ENCODE measurements around the gene PSG7.
"Not testable (repeated sequence)": the region's sequence is repeated elsewhere in the genome, so short reads cannot be mapped to it uniquely, and the experiment has no call there.

The PSG7 gene

DNA sequence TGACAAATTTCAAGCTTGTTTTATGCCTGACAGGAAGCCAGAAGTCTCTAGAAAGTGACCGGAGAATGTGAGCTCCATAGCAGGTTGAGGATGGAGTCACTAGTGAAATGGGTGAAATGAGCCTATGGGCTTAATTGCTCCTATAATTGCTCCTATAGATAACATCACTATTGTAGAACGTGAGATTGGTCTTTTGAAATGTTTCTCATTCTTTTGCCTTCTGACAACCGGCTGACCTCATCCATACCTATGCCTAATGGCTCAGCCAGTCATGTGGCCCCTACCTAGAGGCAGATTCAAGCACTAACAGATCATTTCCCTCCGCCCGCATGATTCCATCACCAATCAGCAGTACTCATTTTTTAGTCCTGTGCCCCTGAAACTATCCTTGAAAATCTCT is 23.5 kb downstream of the PSG7 start:
- DNase-seq (ENCODE audit: low read depth in 2 of 2): not testable (repeated sequence)

DNA sequence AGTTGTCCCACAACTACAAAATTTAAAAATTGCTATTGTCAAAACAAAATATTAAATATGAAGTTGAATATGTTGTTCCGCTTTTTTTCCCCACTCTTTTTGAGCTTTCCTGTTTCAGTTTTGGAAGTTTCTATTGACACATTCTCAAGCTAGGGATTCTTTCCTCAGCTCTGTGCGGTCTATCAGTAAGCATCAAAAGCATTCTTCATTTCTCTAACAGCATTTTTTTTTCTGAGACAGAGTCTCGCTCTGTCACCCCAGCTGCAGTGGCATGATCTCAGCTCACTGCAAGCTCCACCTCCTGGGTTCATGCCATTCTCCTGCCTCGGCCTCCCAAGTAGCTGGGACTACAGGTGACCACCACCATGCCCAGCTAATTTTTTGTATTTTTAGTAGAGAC is 24.1 kb downstream of the PSG7 start:
- not testable (repeated sequence) for DNase-seq (ENCODE audit: low read depth in 2 of 2)

DNA sequence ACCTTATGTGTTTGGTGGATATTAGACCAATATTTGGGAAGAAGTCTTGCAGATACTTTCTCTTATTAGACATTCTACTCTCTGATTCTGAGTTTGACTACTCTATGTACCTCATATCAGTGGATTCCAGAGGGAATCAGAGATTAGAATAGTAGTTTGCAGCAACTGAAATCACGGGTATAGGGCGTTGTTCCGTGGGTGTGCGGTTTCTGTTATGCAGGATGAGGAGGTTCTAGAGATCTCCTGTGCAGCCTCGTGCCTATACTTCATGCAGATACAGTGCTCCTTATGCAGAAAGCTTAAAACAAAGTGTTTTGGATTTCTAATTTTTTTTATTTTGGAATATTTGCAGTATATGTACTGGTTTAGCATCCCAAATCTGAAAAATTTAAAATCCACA is 25.3 kb downstream of the PSG7 start:
- not testable (repeated sequence) for DNase-seq (ENCODE audit: low read depth in 2 of 2)

DNA sequence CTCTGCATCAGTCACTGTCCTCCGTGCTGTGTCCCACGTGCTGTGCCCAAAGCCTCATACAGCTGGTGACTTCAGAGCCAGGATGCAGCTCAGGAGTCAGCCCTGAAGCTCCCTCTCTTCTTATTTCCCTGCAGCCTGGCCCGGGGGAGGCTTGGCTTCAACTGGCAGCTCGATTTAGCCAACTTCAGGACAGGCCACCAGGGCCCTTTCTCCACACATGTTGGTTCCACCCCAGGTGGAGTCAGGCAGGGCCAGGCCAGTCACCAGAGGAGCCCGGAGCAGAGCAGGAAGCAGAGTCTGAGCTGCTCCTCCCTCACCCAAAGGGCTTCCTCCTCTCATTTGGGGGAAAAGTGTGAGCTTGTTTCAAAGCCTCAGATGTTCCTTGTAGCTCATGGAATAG is 30.8 kb downstream of the PSG7 start:
- DNase-seq (ENCODE audit: low read depth in 2 of 2): not testable (repeated sequence)

DNA sequence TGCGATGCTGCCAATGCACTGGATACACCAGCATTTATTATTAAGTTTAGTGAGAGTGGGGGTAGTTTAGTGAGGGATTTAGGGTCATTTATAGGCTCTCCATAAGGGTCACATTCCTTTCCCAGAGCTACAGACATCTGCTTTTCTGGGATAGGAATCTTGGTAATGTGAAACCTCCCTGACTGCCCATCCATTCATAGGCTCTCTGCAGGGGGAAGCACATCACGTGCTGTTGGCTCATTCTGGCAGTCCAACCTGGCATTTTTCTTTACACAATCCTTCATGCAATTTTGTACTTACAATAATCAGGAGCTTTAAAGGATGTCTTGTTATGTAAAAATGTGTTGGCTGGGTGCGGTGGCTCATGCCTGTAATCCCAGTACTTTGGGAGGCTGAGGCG is 36.4 kb downstream of the PSG7 start:
- DNase-seq (ENCODE audit: low read depth in 2 of 2): not testable (repeated sequence)

DNA sequence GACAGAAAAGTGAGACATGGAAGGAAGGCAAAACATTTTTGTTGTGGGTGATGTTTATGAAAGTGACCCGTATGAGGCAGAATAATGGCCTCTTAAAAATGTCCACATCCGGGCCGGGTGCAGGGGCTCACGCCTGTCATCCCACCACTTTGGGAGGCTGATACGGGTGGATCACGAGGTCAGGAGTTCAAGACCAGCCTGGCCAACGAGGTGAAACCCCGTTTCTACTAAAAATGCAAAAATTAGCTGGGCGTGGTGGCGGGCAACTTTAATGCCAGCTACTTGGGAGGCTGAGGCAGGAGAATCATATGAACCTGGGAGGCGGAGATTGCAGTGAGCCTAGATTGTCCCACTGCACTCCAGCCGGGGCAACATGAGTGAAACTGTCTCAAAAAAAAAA is 37.3 kb downstream of the PSG7 start:
- not testable (repeated sequence) for DNase-seq (ENCODE audit: low read depth in 2 of 2)

DNA sequence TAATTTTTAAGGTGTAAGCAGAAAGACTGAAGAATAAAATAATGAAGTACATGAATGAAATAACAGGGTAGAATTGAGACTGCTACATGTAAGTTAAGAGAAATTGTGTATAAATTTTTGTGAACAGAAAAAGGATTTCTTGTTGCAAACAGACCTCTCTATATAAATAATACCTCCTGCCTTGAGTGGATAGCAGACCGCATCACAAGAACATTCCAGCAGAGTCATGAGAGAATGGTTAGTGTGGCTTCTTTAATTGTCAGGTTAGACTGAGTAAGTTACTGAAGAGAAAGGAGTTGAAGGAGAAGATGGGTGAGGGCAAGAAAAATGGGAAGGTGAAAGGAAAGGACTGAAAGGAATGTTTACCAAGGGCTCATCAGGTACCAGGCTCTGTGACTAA is 37.9 kb downstream of the PSG7 start:
- not testable (repeated sequence) for DNase-seq (ENCODE audit: low read depth in 2 of 2)

DNA sequence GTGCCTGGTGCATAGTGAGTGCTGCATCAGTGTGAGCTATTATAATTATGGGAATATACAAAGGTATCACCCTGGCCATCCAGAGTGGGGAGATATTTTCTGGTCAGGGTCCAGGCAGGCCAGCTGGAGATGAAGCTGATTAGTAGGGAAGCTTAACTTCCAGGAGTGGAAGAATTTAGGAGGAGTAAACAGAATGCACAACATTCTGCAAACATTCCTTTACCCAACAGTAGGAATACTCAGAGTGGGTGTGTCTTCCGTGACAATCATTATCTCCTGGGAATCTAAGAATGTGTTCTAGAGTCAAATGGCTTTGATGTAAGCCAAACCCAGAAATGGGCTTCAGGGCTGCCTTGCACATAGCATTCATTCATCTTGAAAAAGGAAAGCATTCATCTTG is 38.4 kb downstream of the PSG7 start:
- DNase-seq (ENCODE audit: low read depth in 2 of 2): not testable (repeated sequence)

DNA sequence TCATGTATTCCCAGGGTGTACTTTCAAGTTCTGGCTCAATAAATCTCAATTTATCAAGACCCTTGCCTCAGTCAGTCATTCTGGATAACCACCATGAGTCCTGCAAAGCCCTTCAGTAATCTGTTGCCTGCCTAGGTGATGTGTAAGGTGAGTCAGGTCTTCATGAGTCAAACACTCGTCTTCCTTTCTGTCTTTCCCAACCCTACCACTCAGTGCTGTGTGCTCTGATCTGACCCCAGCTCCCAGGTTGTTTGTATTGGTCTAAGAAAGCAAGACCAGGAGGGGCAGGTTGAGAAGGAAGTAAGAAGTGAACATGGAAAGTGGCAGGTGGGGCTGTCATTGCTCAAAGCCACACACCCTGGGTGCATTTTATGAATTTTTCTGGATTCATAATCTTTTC is 39.3 kb downstream of the PSG7 start:
- not testable (repeated sequence) for DNase-seq (ENCODE audit: low read depth in 2 of 2)

DNA sequence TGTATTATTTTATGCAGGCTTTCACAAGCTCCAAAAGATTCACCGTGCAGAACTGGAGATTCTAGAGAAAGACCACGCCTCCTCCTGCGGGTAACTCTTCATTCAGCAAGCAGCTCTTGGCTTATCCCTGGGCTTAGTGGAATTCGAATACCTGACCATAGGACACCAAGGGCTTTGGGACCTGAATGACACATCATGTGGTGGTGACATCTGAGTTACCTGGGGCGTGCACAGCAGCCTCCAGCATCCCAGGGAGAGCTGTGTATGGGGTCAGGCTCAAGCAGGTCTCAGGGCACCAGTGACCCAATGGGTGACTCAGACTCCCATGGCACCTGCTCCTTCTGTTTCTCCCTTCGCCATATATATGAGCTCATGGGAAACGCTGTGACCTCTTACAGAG is 46.6 kb downstream of the PSG7 start:
- not testable (repeated sequence) for DNase-seq (ENCODE audit: low read depth in 2 of 2)

DNA sequence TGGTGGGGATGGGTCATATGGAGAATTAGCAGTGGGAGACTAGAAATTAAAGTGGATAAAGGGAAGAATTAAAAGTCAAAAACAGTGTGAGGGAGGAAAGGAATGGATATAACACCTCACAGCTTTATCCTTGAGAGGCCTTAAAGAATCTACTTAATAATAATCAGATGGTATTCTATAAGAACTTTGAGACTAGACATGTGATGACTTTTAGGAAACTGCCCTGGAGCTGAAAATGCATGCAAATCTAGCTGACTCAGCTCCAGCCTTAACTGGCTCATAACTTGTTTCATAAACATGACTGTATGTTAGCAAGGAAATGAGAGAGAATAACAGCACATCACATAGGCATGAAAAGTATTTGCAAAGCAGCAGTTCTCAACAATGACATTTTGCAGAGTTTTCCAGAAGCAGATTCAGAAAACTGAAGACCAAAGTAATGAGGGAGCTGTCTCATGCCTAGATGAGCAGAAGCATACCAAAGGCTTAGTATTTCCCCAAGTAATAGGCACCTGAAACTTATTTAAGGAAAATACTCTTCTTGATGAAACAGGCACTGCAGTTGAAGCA is 49.0 kb downstream of the PSG7 start:
- not testable (repeated sequence) for DNase-seq (ENCODE audit: low read depth in 2 of 2)

DNA sequence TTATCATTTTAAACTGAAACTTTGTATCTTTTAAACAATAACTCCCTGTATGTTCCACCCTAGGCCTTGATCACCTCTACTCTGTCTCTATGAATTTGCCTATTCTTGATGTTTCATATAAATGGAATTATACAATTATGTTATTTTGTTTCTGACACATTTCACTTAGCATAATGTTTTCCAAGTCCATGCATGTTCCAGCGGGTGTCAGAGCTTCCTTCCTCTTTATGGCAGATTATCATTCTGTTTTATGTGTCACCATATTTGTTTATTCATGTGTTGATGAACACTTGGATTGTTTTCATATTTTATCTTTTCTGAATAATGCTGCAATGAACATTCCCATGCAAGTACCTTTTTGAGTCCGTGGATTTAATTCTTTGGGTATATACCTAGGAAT is 54.3 kb downstream of the PSG7 start:
- not testable (repeated sequence) for DNase-seq (ENCODE audit: low read depth in 2 of 2)

DNA sequence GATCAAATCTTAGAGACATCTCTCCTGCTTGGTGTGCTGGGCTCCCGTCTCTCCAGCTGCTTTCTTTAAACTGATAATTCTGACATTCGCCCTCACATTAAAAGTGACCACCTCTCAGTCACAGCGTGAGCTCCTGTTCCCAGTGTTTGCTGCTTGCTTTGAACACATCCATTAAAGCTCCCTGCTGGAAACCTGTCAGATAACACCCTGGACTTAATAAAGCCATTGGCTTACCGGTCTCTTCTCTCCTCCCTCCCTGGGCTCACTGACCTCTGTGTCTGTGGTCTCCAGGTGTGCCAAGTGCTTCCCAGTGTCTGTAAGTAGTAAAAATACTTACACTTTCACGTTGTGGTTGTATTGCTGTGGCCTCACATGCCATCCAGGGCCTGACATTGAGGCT is 55.0 kb downstream of the PSG7 start:
- DNase-seq (ENCODE audit: low read depth in 2 of 2): not testable (repeated sequence)

DNA sequence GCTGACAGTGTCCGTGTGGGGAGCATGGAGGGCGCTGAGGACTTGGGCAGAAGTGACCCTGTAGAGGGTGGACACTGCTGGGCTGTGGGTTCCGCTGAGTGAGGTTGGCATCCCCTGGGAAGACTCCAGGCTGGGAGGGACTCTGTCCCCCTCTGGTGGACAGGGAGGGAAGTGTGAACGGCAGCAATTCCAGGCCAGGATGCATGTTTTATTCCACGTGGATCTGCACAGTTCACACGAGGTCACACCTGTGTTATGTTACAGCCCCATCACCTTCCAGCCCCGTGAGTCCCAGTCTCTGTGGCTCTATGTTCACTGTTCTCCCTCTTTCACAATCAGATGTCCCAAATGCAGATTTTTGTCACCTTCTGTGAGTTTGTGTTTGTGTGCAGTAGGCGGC is 55.7 kb downstream of the PSG7 start:
- DNase-seq (ENCODE audit: low read depth in 2 of 2): not testable (repeated sequence)

DNA sequence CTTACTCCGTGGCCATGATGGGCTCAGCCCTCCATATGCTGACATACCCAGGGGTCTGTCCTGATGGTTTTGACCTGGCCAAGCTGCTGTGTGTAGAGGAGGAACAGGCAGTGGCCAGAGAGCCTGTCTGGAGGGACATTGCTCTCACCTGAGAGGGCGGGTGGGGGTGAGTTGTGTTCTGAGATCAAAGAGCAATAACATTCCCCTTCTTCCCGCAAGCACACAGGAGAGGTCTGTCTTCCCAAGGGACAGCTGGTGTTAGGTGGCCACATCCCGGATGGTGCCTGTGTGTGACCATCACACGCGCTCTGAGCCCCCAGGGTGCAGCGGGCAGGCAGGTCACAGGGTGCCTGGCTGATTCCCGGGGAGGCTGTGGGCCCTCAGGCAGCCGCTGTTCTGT is 56.4 kb downstream of the PSG7 start:
- DNase-seq (ENCODE audit: low read depth in 2 of 2): not testable (repeated sequence)

DNA sequence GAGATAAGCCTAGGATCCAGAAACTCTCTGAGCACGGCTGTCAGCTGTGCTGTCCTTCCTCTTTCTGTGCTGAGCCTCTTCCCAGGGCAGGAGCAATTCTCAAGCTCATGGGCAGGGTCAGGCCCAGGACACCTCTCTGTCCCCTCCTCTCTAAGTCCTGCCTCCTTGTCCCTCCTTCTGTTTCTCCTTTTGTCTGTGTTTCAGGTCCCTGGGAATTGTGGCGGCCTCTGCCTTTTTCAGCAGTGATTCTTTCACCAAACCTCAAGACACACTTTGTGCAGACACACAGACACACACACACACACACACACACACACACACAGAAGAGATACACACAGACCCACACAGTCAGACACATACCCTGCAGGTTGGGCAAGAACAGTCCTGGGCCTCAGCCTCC is 57.4 kb downstream of the PSG7 start, which contains the start of gene PSG1:
PSG1 (minus strand) TSS at position 101 of the 400 bp plus-strand sequence. CDS start 132 bp downstream, outside the sequence.
- no peak for DNase-seq (ENCODE audit: low read depth in 2 of 2)

DNA sequence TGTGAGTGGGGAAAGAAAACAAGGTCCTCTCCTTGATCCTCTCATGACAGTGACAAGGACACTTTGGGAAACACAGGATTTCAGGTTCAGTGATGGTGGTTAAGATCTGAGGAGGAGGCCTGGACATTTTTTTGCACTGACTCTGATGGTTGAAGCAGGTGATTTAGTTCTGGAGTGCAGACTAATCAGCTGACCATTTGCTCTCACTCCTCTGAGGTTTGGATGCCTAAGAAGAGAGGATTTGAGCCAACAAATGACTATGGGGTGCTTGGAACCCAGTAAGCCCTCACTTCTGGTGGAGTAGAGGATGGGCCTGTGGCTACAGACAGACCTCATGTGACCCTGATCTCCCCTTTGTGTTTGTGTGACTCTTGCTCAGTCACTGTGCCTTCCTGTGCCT is 60.4 kb downstream of the PSG7 start:
- not testable (repeated sequence) for DNase-seq (ENCODE audit: low read depth in 2 of 2)

DNA sequence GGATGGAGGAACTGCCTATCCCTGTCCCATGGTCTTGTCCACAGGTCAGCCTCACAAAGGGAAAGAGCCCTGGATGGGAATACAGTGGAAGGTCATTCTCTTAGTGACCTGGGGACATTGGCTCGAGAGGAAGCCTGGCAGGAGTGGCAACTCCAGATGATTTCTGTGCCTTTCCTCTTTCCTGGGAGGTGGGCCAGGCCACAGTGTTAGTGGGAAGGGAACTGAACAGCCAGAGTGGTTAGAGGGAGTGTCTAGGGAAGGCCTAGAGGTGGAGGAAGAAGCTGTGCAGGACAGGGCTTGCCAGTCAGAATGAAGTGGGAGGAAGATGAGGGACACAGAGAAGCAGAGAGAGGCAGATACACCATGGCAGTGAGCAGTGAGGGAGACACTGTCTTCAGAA is 61.1 kb downstream of the PSG7 start:
- not testable (repeated sequence) for DNase-seq (ENCODE audit: low read depth in 2 of 2)

DNA sequence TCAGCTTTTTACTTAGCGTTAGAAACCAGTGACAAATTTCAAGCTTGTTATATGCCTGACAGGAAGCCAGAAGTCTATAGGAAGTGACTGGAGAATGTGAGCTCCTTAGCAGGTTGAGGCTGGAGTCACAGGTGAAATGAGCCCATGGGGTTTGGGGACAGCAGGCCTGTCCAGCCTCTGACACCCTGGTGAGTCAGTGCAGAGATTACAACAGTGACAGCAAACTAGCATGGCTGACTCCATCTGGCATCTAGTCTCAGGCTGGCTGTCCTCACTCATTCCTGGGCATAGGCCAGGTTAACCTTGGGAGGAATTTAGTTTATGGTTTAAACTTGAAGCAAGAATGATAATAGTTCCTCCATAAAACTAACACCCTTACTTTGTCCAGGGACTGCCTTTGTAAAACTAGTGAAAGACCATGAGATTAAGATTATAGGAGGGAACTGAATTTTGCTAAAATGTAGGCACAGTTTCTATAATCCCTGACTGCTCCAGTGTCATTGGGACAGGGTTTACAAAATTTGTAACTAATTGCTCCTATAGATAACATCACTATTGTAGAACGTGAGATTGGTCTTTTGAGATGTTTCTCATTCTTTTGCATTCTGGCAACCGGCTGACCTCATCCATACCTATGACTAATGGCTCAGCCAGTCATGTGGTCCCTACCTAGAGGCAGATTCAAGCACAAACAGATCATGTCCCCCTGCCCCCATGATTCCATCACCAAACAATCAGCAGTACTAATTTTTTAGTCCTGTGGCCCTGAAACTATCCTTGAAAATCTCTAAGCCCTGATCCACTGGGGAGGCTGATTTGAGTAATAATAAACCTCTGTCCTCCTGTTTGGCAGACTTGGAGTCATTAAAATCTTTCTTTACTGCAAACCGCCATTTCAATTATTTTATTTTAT is 61.9 kb downstream of the PSG7 start:
- not testable (repeated sequence) for DNase-seq (ENCODE audit: low read depth in 2 of 2)

DNA sequence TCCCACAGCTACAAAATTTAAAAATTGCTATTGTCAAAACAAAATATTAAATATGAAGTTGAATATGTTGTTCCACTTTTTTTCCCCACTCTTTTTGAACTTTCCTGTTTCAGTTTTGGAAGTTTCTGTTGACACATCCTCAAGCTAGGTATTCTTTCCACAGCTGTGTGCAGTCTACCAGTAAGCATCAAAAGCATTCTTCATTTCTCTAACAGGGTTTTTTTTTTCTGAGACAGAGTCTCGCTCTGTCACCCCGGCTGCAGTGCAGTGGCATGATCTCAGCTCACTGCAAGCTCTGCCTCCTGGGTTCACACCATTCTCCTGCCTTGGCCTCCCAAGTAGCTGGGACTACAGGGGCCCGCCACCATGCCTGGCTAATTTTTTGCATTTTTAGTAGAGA is 62.9 kb downstream of the PSG7 start:
- not testable (repeated sequence) for DNase-seq (ENCODE audit: low read depth in 2 of 2)
